ENCODE data around the gene ACTRT1. TPM values are rescaled to one million over a fixed set of nuclear protein-coding genes. Genes with fewer than 3 reads are reported as not detected.

Gene ACTRT1
- not detected in 2 replicates for total RNA-seq (2013; cell fraction: nucleolus; rRNA removed)
- total RNA-seq (2014; rRNA removed) (not detected in 2 replicates), total RNA-seq (2014; rRNA removed; fragmentation: Illumina TruSeq; extraction: Trizol) (not detected in 2 replicates), total RNA-seq (2021) (not detected in 2 replicates), polyA plus RNA-seq (2011; rRNA removed) (not detected in 2 replicates), polyA plus RNA-seq (2014; fragmentation: Illumina TruSeq; extraction: Trizol) (not detected in 2 replicates), polyA plus RNA-seq (2014; fragmentation: Nextera tagmentation; extraction: Ambion mirVana) (not detected), polyA plus RNA-seq (2014; rRNA removed) (not detected in 2 replicates), polyA plus RNA-seq (2016; fragmentation: Nextera tagmentation; extraction: Ambion mirVana) (not detected), polyA minus RNA-seq (2011; rRNA and poly(A)+ RNA removed) (not detected in 2 replicates), Bru-seq, nascent RNA (not detected), BruChase-seq, experiment 1, labeled RNA remaining after a 6-hour chase (not detected), BruChase-seq, experiment 2, labeled RNA remaining after a 2-hour chase (not detected)
- polyA plus RNA-seq (2011; ENCODE audit: low read depth) = not detected
- not detected in 2 replicates for polyA plus RNA-seq (2011; cell fraction: cytosol; rRNA removed)
- polyA plus RNA-seq (2011; cell fraction: nucleus; rRNA removed) = not detected in 2 replicates
- polyA plus RNA-seq (2012) = not detected in 2 replicates
- polyA minus RNA-seq (2011; cell fraction: cytosol; rRNA and poly(A)+ RNA removed) = not detected in 2 replicates
- polyA minus RNA-seq (2011; cell fraction: nucleus; rRNA and poly(A)+ RNA removed) = not detected in 2 replicates
- long read RNA-seq, experiment 1 = 0 reads
- long read RNA-seq, experiment 2 = 0 reads

- no peaks in the 10 kb centered on the region for H4K20me1 ChIP-seq (ENCODE audit: control insufficient read depth, insufficient read depth)
- ATAC-seq = no peak
- no peaks in the 10 kb centered on the region for H3K36me3 ChIP-seq (ENCODE audit: control insufficient read depth in 2 of 2, insufficient read depth in 2 of 2, low read length in 1 of 2)
- H3K4me1 ChIP-seq (ENCODE audit: control insufficient read depth, insufficient read depth, low read length) = no peaks in the 10 kb centered on the region
- intact Hi-C loops (cut with micrococcal nuclease; ENCODE audit: unreplicated experiment) = no loop called here
- in situ Hi-C loops (cut with MboI) = no loop called here
- ChIA-PET POLR2A (no interaction called here), RAD21 (ENCODE audit: unreplicated experiment) (no interaction called here), CTCF (interaction anchor here (1.0 kb wide), 1 partner anchor 10 kb away, joined by 3 read pairs; no protein-coding TSS in a partner anchor), SMC1A (ENCODE audit: uncharacterized antibody, unreplicated experiment) (no interaction called here)
- H3K4me3 ChIP-seq = no peak within 1 kb of the TSS
- WGBS (ENCODE audit: insufficient coverage, insufficient replicate concordance, low lambda C conversion rate, missing lambda C conversion rate) = 0% methylated on average over 1 of the region's 1 CpG
- H3K4me2 ChIP-seq (ENCODE audit: control insufficient read depth, insufficient read depth) = no peak within 1 kb of the TSS
- no TSS peak for BruUV-seq (replicated peaks)
- H3K9me3 ChIP-seq (replicated peaks; ENCODE audit: control insufficient read depth, insufficient read depth, low read length) = no peaks in the 10 kb centered on the region
- no peaks in the 10 kb centered on the region for H3K79me2 ChIP-seq (ENCODE audit: control insufficient read depth, insufficient read depth, low read length)
- no peak for FAIRE-seq
- H3K27me3 ChIP-seq (replicated peaks in 1 of 2; ENCODE audit: control insufficient read depth in 2 of 2, insufficient read depth in 2 of 2, low read length in 1 of 2) = no peaks in the 10 kb centered on the region
- H3K27ac ChIP-seq (ENCODE audit: control insufficient read depth, insufficient read depth) = no peak within 1 kb of the TSS
- DNase-seq (ENCODE audit: low read depth, low spot score) = no peak
- TF ChIP-seq CEBPZ (IDR thresholded peaks at IDR 0.05; ENCODE audit: low read depth, low read length) (no peak), ASH2L (IDR thresholded peaks at IDR 0.05; ENCODE audit: borderline replicate concordance, low read depth) (no peak), WRNIP1 (IDR thresholded peaks at IDR 0.05; ENCODE audit: borderline replicate concordance, low read depth, low read length) (no peak), EZH2 (IDR thresholded peaks at IDR 0.05; ENCODE audit: borderline replicate concordance, control insufficient read depth, low read depth, low read length) (no peak), MEF2B (IDR thresholded peaks at IDR 0.05; ENCODE audit: partially characterized antibody, poor library complexity, severe bottlenecking) (no peak), CREM (IDR thresholded peaks at IDR 0.05; ENCODE audit: low read depth) (no peak), SP1 (IDR thresholded peaks at IDR 0.05; ENCODE audit: low read depth, low read length) (no peak), BCL11A (IDR thresholded peaks at IDR 0.05; ENCODE audit: low read depth, low read length) (no peak), RUNX3 (IDR thresholded peaks at IDR 0.05; ENCODE audit: low read length) (no peak), PML (IDR thresholded peaks at IDR 0.05; ENCODE audit: low read length) (no peak), NR2F1 (conservative IDR thresholded peaks at IDR 0.05) (no peak), JUND (IDR thresholded peaks at IDR 0.05; ENCODE audit: low read depth, low read length) (no peak), RCOR1 (conservative IDR thresholded peaks at IDR 0.05; ENCODE audit: low read depth, low read length) (no peak)
- TF ChIP-seq, protein P1, sequence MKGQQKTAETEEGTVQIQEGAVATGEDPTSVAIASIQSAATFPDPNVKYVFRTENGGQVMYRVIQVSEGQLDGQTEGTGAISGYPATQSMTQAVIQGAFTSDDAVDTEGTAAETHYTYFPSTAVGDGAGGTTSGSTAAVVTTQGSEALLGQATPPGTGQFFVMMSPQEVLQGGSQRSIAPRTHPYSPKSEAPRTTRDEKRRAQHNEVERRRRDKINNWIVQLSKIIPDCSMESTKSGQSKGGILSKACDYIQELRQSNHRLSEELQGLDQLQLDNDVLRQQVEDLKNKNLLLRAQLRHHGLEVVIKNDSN (IDR thresholded peaks at IDR 0.05; ENCODE audit: borderline replicate concordance, extremely low read length, insufficient read depth, low read depth, low read length) = no peak
- no peak within 1 kb of the TSS for H3K9ac ChIP-seq (ENCODE audit: control insufficient read depth, insufficient read depth, low read length)
- H2AFZ ChIP-seq (ENCODE audit: control insufficient read depth, low read depth, low read length) = no peak within 1 kb of the TSS
These were observed at the start of gene ACTRT1 for GRCh38 chrX:128052303-128052702. Gene ACTRT1, minus strand, starts transcription at chrX:128052403. Its CDS starts 197 bp downstream, at chrX:128052206.

Measured in GM12878 (cell line).